ENCODE data around the gene CCDC201.
"Not testable (repeated sequence)": the region's sequence is repeated elsewhere in the genome, so short reads cannot be mapped to it uniquely, and the experiment has no call there.

The CCDC201 gene

GRCh38 chr7:45813771-45814170 lies 59.1 kb downstream of the CCDC201 start:
- DNase-seq, result not testable (repeated sequence)

GRCh38 chr7:45812946-45813345 lies 59.9 kb downstream of the CCDC201 start:
- no peak for DNase-seq

DNA sequence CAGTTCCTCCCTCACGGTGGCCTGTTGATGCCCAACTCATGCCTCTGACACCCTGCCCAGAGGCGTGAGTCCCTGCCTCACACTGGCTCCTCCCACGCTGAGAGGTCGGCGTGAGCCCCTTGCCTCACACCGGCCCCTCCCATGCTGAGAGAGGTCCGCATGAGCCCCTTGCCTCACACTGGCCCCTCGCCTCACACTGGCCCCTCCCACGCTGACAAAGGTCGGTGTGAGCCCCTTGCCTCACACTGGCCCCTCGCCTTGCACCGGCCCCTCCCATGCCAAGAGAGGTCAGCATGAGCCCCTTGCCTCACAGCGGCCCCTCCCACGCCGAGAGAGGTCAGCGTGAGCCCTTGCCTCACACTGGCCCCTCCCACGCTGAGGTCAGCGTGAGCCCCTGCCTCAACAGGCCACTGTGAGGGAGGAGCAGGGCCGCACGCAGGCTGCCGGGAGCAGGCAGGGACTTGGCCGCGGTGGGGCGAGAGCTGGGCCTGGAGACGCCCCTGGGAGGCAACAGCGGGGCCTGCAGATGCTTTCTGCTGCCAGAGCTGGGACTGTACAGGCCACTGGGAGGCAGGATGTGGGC lies 61.1 kb downstream of the CCDC201 start:
- DNase-seq, result not testable (repeated sequence)

DNA sequence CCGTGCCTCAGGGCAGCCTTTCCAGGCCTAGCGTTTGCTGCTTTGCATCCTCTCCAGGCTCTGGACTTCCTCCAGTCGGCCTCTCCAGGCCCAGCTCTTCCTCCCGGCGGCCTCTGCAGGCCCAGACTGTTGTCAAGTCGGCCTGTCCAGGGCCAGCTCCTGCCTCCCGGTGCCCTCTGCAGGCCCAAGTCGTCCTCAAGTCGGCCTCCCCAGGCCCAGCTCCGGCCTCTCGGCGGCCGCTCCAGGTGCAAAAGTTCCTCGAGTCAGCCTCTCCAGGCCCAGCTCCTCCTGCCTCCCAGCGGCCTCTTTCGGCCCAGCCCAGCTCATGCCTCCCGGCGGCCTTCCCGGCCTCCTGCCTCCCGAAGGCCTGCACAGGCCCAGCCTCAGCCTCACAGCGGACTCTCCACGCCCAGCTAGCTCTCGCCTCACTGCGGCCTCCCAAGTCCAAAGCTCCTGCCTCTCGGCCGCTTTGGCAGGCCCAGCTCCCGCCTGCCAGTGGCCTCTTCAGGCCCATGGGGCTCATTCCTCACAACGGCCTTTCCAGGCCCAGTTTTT lies 62.4 kb downstream of the CCDC201 start:
- not testable (repeated sequence) for DNase-seq
